22Rv1 (cell line): ENCODE results near the gene ZIC4.

Source experiments
- ZFX ChIP-seq: fragments of 450-650 bp; IDR thresholded peaks from 2 replicates; pipeline ENCODE4 v1.6.1; 2017; ENCODE audit warnings: antibody characterized with exemption, borderline replicate concordance
- TF ChIP-seq, protein P1 (sequence below): fragments of 450-650 bp; IDR thresholded peaks from 2 replicates; pipeline ENCODE4 v1.5.1; 2017; ENCODE audit warnings: mild to moderate bottlenecking

DNA sequence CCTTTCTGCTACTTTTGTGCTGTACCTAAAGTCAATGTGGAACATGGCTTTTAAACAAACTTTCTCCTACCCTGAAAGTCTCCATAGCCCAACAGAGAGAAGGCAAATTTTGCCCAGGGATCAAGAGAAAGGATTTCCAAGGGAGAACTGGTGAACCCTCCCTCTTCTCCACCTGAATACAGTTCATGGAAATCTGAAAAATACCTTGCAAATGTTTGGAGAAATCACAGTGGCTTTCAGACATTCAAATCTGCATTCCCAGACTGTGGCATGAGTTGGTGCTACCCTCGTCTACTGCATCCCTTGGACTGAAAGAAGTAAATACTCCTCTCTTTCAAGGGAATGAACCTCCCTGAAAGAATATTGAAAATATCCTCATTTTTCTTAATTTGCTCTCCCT is 38.7 kb downstream of the ZIC4 start:
- TF ChIP-seq, protein P1, sequence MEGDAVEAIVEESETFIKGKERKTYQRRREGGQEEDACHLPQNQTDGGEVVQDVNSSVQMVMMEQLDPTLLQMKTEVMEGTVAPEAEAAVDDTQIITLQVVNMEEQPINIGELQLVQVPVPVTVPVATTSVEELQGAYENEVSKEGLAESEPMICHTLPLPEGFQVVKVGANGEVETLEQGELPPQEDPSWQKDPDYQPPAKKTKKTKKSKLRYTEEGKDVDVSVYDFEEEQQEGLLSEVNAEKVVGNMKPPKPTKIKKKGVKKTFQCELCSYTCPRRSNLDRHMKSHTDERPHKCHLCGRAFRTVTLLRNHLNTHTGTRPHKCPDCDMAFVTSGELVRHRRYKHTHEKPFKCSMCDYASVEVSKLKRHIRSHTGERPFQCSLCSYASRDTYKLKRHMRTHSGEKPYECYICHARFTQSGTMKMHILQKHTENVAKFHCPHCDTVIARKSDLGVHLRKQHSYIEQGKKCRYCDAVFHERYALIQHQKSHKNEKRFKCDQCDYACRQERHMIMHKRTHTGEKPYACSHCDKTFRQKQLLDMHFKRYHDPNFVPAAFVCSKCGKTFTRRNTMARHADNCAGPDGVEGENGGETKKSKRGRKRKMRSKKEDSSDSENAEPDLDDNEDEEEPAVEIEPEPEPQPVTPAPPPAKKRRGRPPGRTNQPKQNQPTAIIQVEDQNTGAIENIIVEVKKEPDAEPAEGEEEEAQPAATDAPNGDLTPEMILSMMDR: no peak
- TF ChIP-seq ZFX: no peak
